ENCODE results near the gene C14orf180. TPM values are rescaled to one million over a fixed set of nuclear protein-coding genes. Genes with fewer than 3 reads are reported as not detected.

The C14orf180 gene
- total and polyA plus RNA-seq, 10 of the 15 experiments (the other 5 are each of a cell fraction or from before 2014, with no cell fraction given) = not detected

DNA sequence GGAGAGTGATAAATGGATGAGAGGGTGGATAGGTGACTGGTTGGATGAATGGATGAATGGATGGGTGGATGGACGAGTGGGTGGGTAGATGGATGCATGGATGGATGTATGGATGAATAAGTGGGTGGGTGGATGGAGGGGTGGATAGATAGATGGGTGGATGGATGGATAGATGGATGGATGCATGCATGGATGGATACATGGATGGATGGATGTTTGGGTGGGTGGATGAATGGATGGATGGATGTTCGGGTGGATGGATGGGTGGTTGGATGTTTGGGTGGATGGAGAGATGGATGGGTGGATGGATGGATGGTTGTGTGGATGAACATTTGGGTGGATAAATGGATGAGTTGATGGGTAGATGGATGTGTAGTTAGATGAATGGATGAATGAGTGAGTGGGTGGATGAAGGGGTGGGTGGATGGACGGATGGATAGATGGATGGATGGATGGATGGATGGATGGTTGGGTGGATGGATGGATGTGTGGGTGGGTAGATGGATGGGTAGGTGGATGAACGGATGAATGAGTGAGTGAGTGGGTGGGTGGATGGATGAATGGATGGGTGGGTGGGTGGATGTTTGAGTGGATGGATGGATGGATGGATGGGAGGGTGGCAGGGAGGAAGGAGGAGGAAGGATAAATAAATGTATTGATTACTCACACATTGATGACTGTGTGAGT, 34.7 kb downstream of the C14orf180 start:
- Histone ChIP-seq H4K20me1 (ENCODE audit: control insufficient read depth, insufficient read depth) (0 out of 2 replicates have a peak, but pooled peaks cover 3% of the 10 kb centered on the region), H3K27ac (ENCODE audit: control insufficient read depth, insufficient read depth) (no peak overlapping the region), H2AFZ (ENCODE audit: control insufficient read depth, low read depth, low read length) (no peak overlapping the region), H3K4me1 (ENCODE audit: control insufficient read depth, insufficient read depth, low read length) (no peaks in the 10 kb centered on the region), H3K27me3 (replicated peaks in 1 of 2; ENCODE audit: control insufficient read depth in 2 of 2, insufficient read depth in 2 of 2, low read length in 1 of 2) (peaks cover 2 to 4% of the 10 kb centered on the region in 2 experiments; a peak in 3 of 4 replicates), H3K9me3 (replicated peaks; ENCODE audit: control insufficient read depth, insufficient read depth, low read length) (no peaks in the 10 kb centered on the region), H3K79me2 (ENCODE audit: control insufficient read depth, insufficient read depth, low read length) (no peaks in the 10 kb centered on the region), H3K4me2 (ENCODE audit: control insufficient read depth, insufficient read depth) (no peak overlapping the region), H3K4me3 (no peak overlapping the region), H3K36me3 (ENCODE audit: control insufficient read depth in 2 of 2, insufficient read depth in 2 of 2, low read length in 1 of 2) (no peaks in the 10 kb centered on the region), H3K9ac (ENCODE audit: control insufficient read depth, insufficient read depth, low read length) (no peak overlapping the region)
- in situ Hi-C loops (cut with MboI) (no loop called here), intact Hi-C loops (cut with micrococcal nuclease; ENCODE audit: unreplicated experiment) (no loop called here)
- SMC1A ChIA-PET (ENCODE audit: uncharacterized antibody, unreplicated experiment) = no interaction called here
- 23% methylated on average over 3 of the region's 4 CpGs for WGBS (ENCODE audit: insufficient coverage, insufficient replicate concordance, low lambda C conversion rate, missing lambda C conversion rate)
- TF ChIP-seq ZSCAN29 (IDR thresholded peaks at IDR 0.05) (no peak), STAT1 (conservative IDR thresholded peaks at IDR 0.05) (no peak), RCOR1 (conservative IDR thresholded peaks at IDR 0.05; ENCODE audit: low read depth, low read length) (no peak), JUND (IDR thresholded peaks at IDR 0.05; ENCODE audit: low read depth, low read length) (no peak), ASH2L (IDR thresholded peaks at IDR 0.05; ENCODE audit: borderline replicate concordance, low read depth) (no peak), PKNOX1 (IDR thresholded peaks at IDR 0.05) (no peak), ZNF592 (IDR thresholded peaks at IDR 0.05) (no peak), E4F1 (IDR thresholded peaks at IDR 0.05; ENCODE audit: borderline replicate concordance, partially characterized antibody) (no peak), EED (IDR thresholded peaks at IDR 0.05; ENCODE audit: low read depth) (no peak), CBFB (IDR thresholded peaks at IDR 0.05; ENCODE audit: low read depth) (no peak)
- TF ChIP-seq, protein P1, sequence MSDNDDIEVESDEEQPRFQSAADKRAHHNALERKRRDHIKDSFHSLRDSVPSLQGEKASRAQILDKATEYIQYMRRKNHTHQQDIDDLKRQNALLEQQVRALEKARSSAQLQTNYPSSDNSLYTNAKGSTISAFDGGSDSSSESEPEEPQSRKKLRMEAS (IDR thresholded peaks at IDR 0.05; ENCODE audit: low read depth, low read length) = no peak
- TF ChIP-seq, protein P2, sequence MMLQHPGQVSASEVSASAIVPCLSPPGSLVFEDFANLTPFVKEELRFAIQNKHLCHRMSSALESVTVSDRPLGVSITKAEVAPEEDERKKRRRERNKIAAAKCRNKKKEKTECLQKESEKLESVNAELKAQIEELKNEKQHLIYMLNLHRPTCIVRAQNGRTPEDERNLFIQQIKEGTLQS (IDR thresholded peaks at IDR 0.05; ENCODE audit: borderline replicate concordance, extremely low read depth, low read depth, low read length) = no peak
- TF ChIP-seq, protein P3, sequence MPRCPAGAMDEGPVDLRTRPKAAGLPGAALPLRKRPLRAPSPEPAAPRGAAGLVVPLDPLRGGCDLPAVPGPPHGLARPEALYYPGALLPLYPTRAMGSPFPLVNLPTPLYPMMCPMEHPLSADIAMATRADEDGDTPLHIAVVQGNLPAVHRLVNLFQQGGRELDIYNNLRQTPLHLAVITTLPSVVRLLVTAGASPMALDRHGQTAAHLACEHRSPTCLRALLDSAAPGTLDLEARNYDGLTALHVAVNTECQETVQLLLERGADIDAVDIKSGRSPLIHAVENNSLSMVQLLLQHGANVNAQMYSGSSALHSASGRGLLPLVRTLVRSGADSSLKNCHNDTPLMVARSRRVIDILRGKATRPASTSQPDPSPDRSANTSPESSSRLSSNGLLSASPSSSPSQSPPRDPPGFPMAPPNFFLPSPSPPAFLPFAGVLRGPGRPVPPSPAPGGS (IDR thresholded peaks at IDR 0.05; ENCODE audit: borderline replicate concordance, insufficient read depth, low read depth, low read length, poor library complexity, severe bottlenecking) = no peak
- RAD21 ChIA-PET (ENCODE audit: unreplicated experiment) = no interaction called here
- POLR2A ChIA-PET = no interaction called here
- DNase-seq (ENCODE audit: low read depth, low spot score) (no peak), FAIRE-seq (no peak), ATAC-seq (no peak)
- no TSS peak for BruUV-seq (replicated peaks)
- CTCF ChIA-PET = no interaction called here

Data from GM12878 (cell line).